Neuronal stem cell (in vitro differentiated cells): ENCODE measurements around the gene RDH16.

ENCODE experiments used
- DNase-seq: peaks from one replicate; pipeline ENCODE4 v3.0.0-alpha.2; 2013; ENCODE audit warnings: low spot score
- H2AFZ ChIP-seq: one replicate; pipeline ENCODE4 v1.6.1; 2013; ENCODE audit warnings: mild to moderate bottlenecking, low read length, inconsistent platforms
- H2AK5ac ChIP-seq: 2 replicates; pipeline ENCODE4 v1.6.1; 2013; ENCODE audit warnings: low read depth, mild to moderate bottlenecking, inconsistent platforms, low read length, moderate library complexity, mixed read lengths
- H2BK120ac ChIP-seq: 2 replicates; pipeline ENCODE4 v1.6.1; 2013; ENCODE audit warnings: low read depth, mild to moderate bottlenecking, inconsistent platforms, low read length, moderate library complexity, mixed read lengths
- H2BK12ac ChIP-seq: one replicate; pipeline ENCODE4 v1.6.1; 2013; ENCODE audit warnings: low read length, inconsistent platforms
- H2BK15ac ChIP-seq: 2 replicates; pipeline ENCODE4 v1.6.1; 2013; ENCODE audit warnings: mild to moderate bottlenecking, low read length, inconsistent platforms, mixed read lengths
- H2BK5ac ChIP-seq: one replicate; pipeline ENCODE4 v1.6.1; 2013; ENCODE audit warnings: inconsistent platforms, mild to moderate bottlenecking, low read length, moderate library complexity
- H3K14ac ChIP-seq: one replicate; pipeline ENCODE4 v1.6.1; 2013; ENCODE audit warnings: low read length, inconsistent platforms
- H3K18ac ChIP-seq: 2 replicates; pipeline ENCODE4 v1.6.1; 2013; ENCODE audit warnings: low read length, inconsistent platforms
- H3K23ac ChIP-seq: 2 replicates; pipeline ENCODE4 v1.6.1; 2013; ENCODE audit warnings: low read depth, mild to moderate bottlenecking, mixed read lengths, low read length, inconsistent platforms; ENCODE audit not compliant: poor library complexity
- H3K27ac ChIP-seq: replicated peaks from 3 replicates; pipeline ENCODE4 v1.5.1; 2013; ENCODE audit warnings: low read length, inconsistent platforms
- H3K27me3 ChIP-seq, 3 experiments: 2 replicates each; pipeline ENCODE4 v1.6.1; 2013; ENCODE audit warnings: low read length in 3 of 3, mild to moderate bottlenecking in 2 of 3, inconsistent platforms in 1 of 3, low read depth in 1 of 3, mixed read lengths in 1 of 3, moderate library complexity in 1 of 3; ENCODE audit not compliant: control insufficient read depth in 3 of 3, insufficient read depth in 3 of 3
- H3K36me3 ChIP-seq, 2 donors: replicated peaks in 1 of 2; 2 replicates each; pipeline ENCODE4 v1.6.1; 2013; ENCODE audit warnings: low read length in 2 of 2; ENCODE audit not compliant: control insufficient read depth in 2 of 2, insufficient read depth in 2 of 2
- H3K4ac ChIP-seq: 2 replicates; pipeline ENCODE4 v1.6.1; 2013; ENCODE audit warnings: inconsistent platforms, mild to moderate bottlenecking, low read length, moderate library complexity
- H3K4me1 ChIP-seq, 2 donors: 1 replicate in 1 of 2; 2 replicates in 1 of 2; pipeline ENCODE4 v1.6.1; 2013; ENCODE audit warnings: low read length in 2 of 2, low read depth in 1 of 2; ENCODE audit not compliant: control insufficient read depth in 2 of 2, insufficient read depth in 1 of 2
- H3K4me2 ChIP-seq: one replicate; pipeline ENCODE4 v1.6.1; 2013; ENCODE audit warnings: mild to moderate bottlenecking, low read length, inconsistent platforms; ENCODE audit not compliant: insufficient read depth, poor library complexity, severe bottlenecking
- H3K4me3 ChIP-seq, 2 donors: 2 replicates each; pipeline ENCODE4 v1.5.1; 2013; ENCODE audit warnings: low read length in 2 of 2, mild to moderate bottlenecking in 2 of 2, inconsistent platforms in 1 of 2, moderate library complexity in 1 of 2
- H3K79me1 ChIP-seq: one replicate; pipeline ENCODE4 v1.6.1; 2013; ENCODE audit warnings: low read depth, mild to moderate bottlenecking, inconsistent platforms, low read length, moderate library complexity
- H3K9ac ChIP-seq: one replicate; pipeline ENCODE4 v1.6.1; 2013; ENCODE audit warnings: mild to moderate bottlenecking, low read depth, low read length, inconsistent platforms; ENCODE audit not compliant: poor library complexity
- H3K9me3 ChIP-seq, 2 donors: replicated peaks in 1 of 2; 2 replicates each; pipeline versions ENCODE3 to v1.6.1; 2013; ENCODE audit warnings: low read length in 2 of 2, mild to moderate bottlenecking in 2 of 2, inconsistent platforms in 1 of 2, low read depth in 1 of 2, mixed read lengths in 1 of 2, moderate library complexity in 1 of 2; ENCODE audit not compliant: control insufficient read depth in 2 of 2, insufficient read depth in 1 of 2
- H4K8ac ChIP-seq: one replicate; pipeline ENCODE4 v1.6.1; 2013; ENCODE audit warnings: low read depth, mild to moderate bottlenecking, inconsistent platforms, low read length, moderate library complexity
- H4K91ac ChIP-seq: one replicate; pipeline ENCODE4 v1.6.1; 2013; ENCODE audit warnings: low read length, low read depth, mild to moderate bottlenecking, inconsistent platforms; ENCODE audit not compliant: poor library complexity
- WGBS, 2 donors: extraction: QIAGEN DNeasy Blood & Tissue Kit; methylation state at CpG; one replicate each; pipeline ENCODE4 v1.1.7; 2013; ENCODE audit warnings: missing lambda C conversion rate in 2 of 2, mixed read lengths in 1 of 2; ENCODE audit not compliant: insufficient read length in 2 of 2, insufficient replicate concordance in 1 of 2; ENCODE audit errors: extremely low coverage in 2 of 2; 5-methylcytosine and 5-hydroxymethylcytosine counted together

The RDH16 gene

GRCh38 chr12:56999456-56999855 lies 42.0 kb upstream of the RDH16 start:
- peaks cover 13% of the 10 kb centered on the region for H3K79me1 ChIP-seq
- H2BK12ac ChIP-seq: no peak overlapping the region
- H3K27ac ChIP-seq: no peak overlapping the region
- no peak overlapping the region for H3K23ac ChIP-seq
- H3K9me3 ChIP-seq: no peaks in the 10 kb centered on the region
- no peak overlapping the region for H2AFZ ChIP-seq
- no peak for DNase-seq
- no peak overlapping the region for H4K8ac ChIP-seq
- no peak overlapping the region for H3K18ac ChIP-seq
- peaks cover 49 to 93% of the 10 kb centered on the region in 2 donors for H3K36me3 ChIP-seq
- H3K4me3 ChIP-seq: no peak overlapping the region
- H2BK5ac ChIP-seq: no peak overlapping the region
- no peaks in the 10 kb centered on the region for H3K4me1 ChIP-seq
- H3K27me3 ChIP-seq: no peaks in the 10 kb centered on the region
- H3K4me2 ChIP-seq: no peak overlapping the region
- H3K4ac ChIP-seq: no peak overlapping the region
- WGBS, 2 donors: no CpG with 5 or more reads among the region's 4 CpGs
- H4K91ac ChIP-seq: no peak overlapping the region
- no peak overlapping the region for H2AK5ac ChIP-seq
- H2BK15ac ChIP-seq: no peak overlapping the region
- H2BK120ac ChIP-seq: no peak overlapping the region
- H3K14ac ChIP-seq: no peak overlapping the region
- no peak overlapping the region for H3K9ac ChIP-seq

DNA sequence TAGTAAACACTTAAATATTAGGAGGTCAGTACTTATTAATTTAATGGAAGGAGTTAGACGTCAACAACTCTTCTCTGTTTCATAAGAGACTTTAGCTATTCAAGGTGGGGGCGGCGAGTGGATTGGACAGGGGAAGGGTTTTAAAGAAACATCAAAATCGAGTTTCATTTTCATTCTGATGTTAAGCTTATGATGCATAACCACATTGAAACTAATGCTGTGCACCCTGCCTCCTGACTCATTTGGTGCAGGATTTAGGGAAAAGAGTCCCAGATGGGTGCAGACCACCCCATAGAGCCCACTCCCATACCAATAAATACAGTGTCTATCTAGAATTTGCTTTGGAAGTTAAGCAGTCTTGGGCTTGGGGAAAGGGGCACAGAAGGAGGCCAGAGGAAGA lies 41.6 kb upstream of the RDH16 start:
- no CpG with 5 or more reads among the region's 4 CpGs for WGBS, 2 donors
- H2AK5ac ChIP-seq: no peak overlapping the region
- H3K4me1 ChIP-seq: no peaks in the 10 kb centered on the region
- H2BK120ac ChIP-seq: no peak overlapping the region
- H3K14ac ChIP-seq: no peak overlapping the region
- H3K4me2 ChIP-seq: no peak overlapping the region
- no peak overlapping the region for H3K4me3 ChIP-seq
- no peak overlapping the region for H3K18ac ChIP-seq
- H2BK15ac ChIP-seq: no peak overlapping the region
- no peak overlapping the region for H3K9ac ChIP-seq
- H3K23ac ChIP-seq: no peak overlapping the region
- peaks cover 10% of the 10 kb centered on the region for H3K79me1 ChIP-seq
- no peak overlapping the region for H3K4ac ChIP-seq
- H4K91ac ChIP-seq: no peak overlapping the region
- DNase-seq: no peak
- H2BK5ac ChIP-seq: no peak overlapping the region
- no peak overlapping the region for H4K8ac ChIP-seq
- H3K27me3 ChIP-seq: no peaks in the 10 kb centered on the region
- no peak overlapping the region for H3K27ac ChIP-seq
- H2AFZ ChIP-seq: no peak overlapping the region
- H3K36me3 ChIP-seq: peaks cover 45 to 88% of the 10 kb centered on the region in 2 donors
- H2BK12ac ChIP-seq: no peak overlapping the region
- H3K9me3 ChIP-seq: no peaks in the 10 kb centered on the region

DNA sequence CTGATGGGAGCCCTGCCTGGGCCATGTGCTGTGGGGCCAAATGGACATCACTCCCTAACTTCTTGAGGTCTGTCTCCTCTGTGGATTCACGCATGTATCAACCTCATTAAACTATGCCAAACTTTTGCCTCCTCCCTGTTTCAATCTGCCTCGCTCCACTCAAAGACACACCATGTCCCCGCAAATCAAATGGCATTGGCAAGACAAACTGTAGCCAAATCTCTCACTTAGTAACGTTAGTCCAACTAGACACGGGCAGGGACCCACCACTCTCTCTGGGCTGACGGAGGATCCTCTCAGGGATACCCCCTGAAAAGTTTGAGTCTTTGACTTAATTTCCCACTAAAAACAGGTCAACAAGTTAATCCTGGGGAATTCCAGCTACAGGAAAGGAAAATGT lies 40.9 kb upstream of the RDH16 start:
- Histone ChIP-seq H2BK15ac (no peak overlapping the region), H3K9me3 (no peaks in the 10 kb centered on the region), H3K9ac (no peak overlapping the region), H3K4me1 (no peaks in the 10 kb centered on the region), H2BK5ac (no peak overlapping the region), H3K4me2 (no peak overlapping the region), H2BK12ac (no peak overlapping the region), H2AFZ (no peak overlapping the region), H4K8ac (no peak overlapping the region), H3K14ac (no peak overlapping the region), H3K27ac (no peak overlapping the region), H3K79me1 (peaks cover 9% of the 10 kb centered on the region), H2AK5ac (no peak overlapping the region), H3K27me3 (no peaks in the 10 kb centered on the region), H3K4me3 (no peak overlapping the region), H3K18ac (no peak overlapping the region), H3K4ac (no peak overlapping the region), H3K36me3 (peaks cover 38 to 82% of the 10 kb centered on the region in 2 donors), H3K23ac (no peak overlapping the region), H4K91ac (no peak overlapping the region), H2BK120ac (no peak overlapping the region)
- DNase-seq: no peak
- WGBS, 2 donors: no CpG with 5 or more reads among the region's 6 CpGs

DNA sequence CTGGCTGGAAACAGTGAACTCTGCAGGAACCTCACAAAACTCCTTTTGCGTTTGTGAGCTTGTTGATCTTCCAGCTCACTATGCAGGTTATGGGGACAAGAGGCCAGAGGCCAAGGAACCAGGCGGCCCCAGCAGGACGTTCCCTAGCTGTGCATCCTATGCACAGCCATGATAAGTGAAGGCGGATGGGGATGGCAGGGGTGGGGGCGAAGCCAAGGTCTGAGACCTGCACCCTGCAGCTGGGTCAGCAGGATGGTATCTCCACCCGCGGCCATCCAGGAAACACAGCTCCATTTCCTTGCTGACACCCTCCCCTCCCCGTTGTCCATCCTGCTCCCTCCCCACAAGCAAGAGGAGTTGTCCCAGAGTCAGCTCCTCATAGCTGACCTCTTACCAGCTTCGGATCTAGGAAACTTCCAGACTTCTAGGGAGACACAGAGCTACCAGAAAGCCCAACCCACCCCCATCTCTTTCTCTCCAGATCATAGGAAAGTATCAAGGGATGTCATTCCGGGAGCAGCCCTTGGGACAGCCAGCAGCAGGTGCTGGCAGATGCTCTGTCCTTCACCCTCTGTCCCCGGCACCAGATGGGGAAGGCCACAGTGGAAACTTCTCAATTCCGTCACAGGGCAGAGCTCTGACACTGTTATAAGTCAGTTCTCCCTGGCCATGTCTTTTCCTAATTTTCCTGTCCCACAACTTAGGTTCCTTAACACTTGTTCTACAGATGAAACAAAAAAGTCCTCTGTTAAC lies 39.6 kb upstream of the RDH16 start:
- H4K8ac ChIP-seq: no peak overlapping the region
- no peaks in the 10 kb centered on the region for H3K4me1 ChIP-seq
- H3K27ac ChIP-seq: no peak overlapping the region
- no peak overlapping the region for H2BK12ac ChIP-seq
- no CpG with 5 or more reads among the region's 12 CpGs for WGBS, 2 donors
- H3K4ac ChIP-seq: no peak overlapping the region
- H3K9me3 ChIP-seq: no peaks in the 10 kb centered on the region
- no peak overlapping the region for H2AK5ac ChIP-seq
- H4K91ac ChIP-seq: no peak overlapping the region
- no peaks in the 10 kb centered on the region for H3K27me3 ChIP-seq
- no peak overlapping the region for H3K4me2 ChIP-seq
- H3K18ac ChIP-seq: no peak overlapping the region
- H3K36me3 ChIP-seq: peaks cover 25 to 68% of the 10 kb centered on the region in 2 donors
- no peak overlapping the region for H2AFZ ChIP-seq
- no peak overlapping the region for H2BK120ac ChIP-seq
- no peak overlapping the region for H3K4me3 ChIP-seq
- H3K23ac ChIP-seq: no peak overlapping the region
- no peak overlapping the region for H3K9ac ChIP-seq
- peaks cover 4% of the 10 kb centered on the region for H3K79me1 ChIP-seq
- DNase-seq: no peak
- H2BK15ac ChIP-seq: no peak overlapping the region
- no peak overlapping the region for H3K14ac ChIP-seq
- H2BK5ac ChIP-seq: no peak overlapping the region
